ENCODE data around the gene EFHC1. TPM values are rescaled to one million over a fixed set of nuclear protein-coding genes. Genes with fewer than 3 reads are reported as not detected.
A peak's percentile ranks its signal among the peaks of the same experiment; 100 is the strongest.

Gene EFHC1
- total RNA-seq, 2 donors from 2014 or later = 3.4 to 4.1 TPM

DNA sequence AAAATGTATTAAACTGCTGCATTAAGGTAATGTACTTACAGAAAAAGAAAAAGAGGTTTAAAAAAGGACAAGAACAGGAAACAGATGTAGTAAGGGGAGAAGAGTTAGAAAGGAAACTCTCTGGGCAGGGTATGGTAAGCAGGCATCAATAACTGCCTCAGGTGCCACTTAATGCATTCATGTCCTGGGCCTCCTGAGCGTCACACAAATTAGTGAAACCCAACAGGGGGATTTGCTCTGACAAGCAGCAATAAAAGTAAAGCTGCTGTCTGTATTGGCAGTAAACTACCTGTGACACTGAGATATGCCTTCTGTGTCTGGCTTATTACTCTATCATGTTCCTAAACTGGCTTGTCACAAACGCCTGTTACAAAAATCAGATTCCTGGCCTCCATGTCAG, 1.5 kb upstream of the EFHC1 start:
- H3K27ac ChIP-seq = peak overlapping the region; percentile 84 to 90
- TF ChIP-seq, protein P1, sequence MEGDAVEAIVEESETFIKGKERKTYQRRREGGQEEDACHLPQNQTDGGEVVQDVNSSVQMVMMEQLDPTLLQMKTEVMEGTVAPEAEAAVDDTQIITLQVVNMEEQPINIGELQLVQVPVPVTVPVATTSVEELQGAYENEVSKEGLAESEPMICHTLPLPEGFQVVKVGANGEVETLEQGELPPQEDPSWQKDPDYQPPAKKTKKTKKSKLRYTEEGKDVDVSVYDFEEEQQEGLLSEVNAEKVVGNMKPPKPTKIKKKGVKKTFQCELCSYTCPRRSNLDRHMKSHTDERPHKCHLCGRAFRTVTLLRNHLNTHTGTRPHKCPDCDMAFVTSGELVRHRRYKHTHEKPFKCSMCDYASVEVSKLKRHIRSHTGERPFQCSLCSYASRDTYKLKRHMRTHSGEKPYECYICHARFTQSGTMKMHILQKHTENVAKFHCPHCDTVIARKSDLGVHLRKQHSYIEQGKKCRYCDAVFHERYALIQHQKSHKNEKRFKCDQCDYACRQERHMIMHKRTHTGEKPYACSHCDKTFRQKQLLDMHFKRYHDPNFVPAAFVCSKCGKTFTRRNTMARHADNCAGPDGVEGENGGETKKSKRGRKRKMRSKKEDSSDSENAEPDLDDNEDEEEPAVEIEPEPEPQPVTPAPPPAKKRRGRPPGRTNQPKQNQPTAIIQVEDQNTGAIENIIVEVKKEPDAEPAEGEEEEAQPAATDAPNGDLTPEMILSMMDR (IDR thresholded peaks at IDR 0.05) = no peak

DNA sequence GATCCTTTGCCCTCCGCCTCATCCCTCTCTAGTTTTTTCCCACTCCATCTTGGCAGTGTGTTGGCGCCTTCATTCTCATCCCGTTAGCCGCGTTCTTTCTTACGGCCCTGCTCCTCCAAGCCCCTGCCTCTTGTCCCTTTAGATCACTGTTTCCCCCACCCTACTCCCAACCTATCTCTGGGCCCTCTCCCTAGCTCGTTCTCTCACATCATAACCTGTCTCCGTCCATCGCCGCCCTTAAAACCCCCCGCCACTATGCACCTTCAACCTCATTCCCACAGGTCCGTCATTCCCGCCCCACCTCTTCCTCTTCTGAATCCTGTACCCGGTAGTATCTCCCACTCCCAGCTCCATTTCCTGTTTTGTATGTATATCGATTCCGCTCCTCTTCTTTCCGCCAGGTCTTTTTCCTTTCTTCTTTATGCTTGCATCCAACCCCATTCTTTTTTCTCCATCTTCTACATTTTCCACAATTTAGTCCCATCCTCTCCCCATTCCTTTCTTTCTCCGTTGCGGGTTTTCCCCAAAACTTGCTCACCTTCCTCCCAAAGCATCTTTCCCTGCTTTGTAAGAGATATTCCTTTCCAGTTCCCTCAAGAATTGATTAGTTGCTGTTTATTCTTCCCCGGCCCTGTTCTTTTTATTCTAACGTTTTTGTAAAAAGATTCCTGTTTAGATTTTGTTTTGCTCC, 671 bp downstream of the EFHC1 start:
- TF ChIP-seq, protein P1 (IDR thresholded peaks at IDR 0.05) = no peak
- H3K27me3 ChIP-seq = no peaks in the 10 kb centered on the region

More for the DNA sequence above, 1.5 kb upstream of the EFHC1 start:
- DNase-seq (ENCODE audit: low spot score) = no peak
- no peaks in the 10 kb centered on the region for H3K36me3 ChIP-seq
- no peaks in the 10 kb centered on the region for H3K27me3 ChIP-seq
- no peaks in the 10 kb centered on the region for H3K9me3 ChIP-seq
- H3K4me3 ChIP-seq = no peak overlapping the region
- H3K4me1 ChIP-seq = peaks cover 0 to 36% of the 10 kb centered on the region in 2 donors

DNA sequence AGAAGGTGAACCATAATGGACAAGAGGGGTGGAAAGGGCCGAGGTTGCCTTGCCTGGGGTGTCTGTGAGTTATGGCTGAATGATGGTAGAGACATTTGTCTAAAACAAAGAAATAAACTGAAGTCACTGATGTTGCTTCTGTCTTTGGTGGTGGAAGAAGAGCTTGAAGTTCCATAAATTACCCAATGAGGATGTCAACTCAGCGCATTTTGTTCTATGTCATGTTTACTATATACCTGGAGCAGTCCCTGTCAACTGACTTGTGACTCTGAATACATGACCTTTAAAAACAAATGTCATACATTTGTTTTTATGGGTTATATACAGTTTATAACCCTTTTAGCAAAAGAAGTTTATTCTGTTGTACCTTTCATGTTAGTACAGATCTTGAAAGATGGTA, 2.0 kb downstream of the EFHC1 start:
- Histone ChIP-seq H3K27ac (no peak overlapping the region), H3K27me3 (no peaks in the 10 kb centered on the region), H3K4me3 (no peak overlapping the region), H3K9me3 (no peaks in the 10 kb centered on the region), H3K36me3 (no peaks in the 10 kb centered on the region), H3K4me1 (peaks cover 0 to 31% of the 10 kb centered on the region in 2 donors)
- TF ChIP-seq, protein P1 (IDR thresholded peaks at IDR 0.05) = no peak
- no peak for DNase-seq (ENCODE audit: low spot score)

More for the DNA sequence above, 671 bp downstream of the EFHC1 start:
- Histone ChIP-seq H3K4me1 (peaks cover 0 to 36% of the 10 kb centered on the region in 2 donors), H3K36me3 (no peaks in the 10 kb centered on the region), H3K4me3 (peak overlapping the region; percentile 84), H3K9me3 (no peaks in the 10 kb centered on the region), H3K27ac (peak overlapping the region; percentile 84 to 90)
- DNase-seq (ENCODE audit: low spot score) = no peak

DNA sequence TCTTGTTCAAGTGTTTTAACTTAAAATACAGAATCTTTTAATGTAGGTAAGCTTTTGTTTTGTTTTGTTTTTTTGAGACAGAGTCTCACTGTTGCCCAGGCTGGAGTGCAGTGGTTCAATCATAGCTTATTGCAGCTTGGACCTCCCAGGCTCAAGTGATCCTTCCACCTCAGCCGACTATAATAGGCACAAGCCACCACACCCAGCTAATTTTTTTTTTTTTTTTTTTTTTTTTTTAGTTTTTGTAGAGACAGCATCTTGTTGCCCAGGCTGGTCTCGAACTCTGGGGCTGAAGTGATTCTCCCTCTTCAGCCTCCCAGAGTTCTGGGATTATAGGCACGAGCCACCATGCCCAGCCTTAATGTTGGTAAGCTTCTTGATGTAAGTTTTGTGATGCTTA, 3.3 kb downstream of the EFHC1 start:
- H3K27me3 ChIP-seq = no peaks in the 10 kb centered on the region
- no peaks in the 10 kb centered on the region for H3K36me3 ChIP-seq
- H3K4me1 ChIP-seq = peaks cover 0 to 20% of the 10 kb centered on the region in 2 donors
- H3K9me3 ChIP-seq = no peaks in the 10 kb centered on the region
- H3K4me3 ChIP-seq = no peak overlapping the region
- TF ChIP-seq, protein P1 (IDR thresholded peaks at IDR 0.05) = no peak
- peak overlapping the region; percentile 10 to 67 for H3K27ac ChIP-seq
- no peak for DNase-seq (ENCODE audit: low spot score)

DNA sequence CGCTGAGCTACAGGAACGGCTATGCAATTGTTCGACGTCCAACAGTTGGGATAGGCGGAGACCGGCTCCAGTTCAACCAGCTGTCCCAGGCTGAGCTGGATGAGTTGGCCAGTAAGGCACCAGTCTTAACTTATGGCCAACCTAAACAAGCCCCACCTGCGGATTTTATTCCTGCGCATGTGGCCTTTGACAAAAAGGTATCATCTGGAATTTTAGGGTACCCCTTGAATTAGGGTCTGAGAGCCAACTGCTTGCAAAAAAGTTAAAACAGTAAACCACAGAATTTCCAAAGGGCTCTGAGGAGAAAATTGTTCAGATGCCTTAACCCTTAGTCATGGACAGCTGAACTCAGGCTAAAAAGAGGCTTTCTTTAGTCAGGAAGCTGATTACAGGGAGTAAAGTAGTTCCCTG, 3.8 kb downstream of the EFHC1 start:
- Histone ChIP-seq H3K9me3 (no peaks in the 10 kb centered on the region), H3K27me3 (no peaks in the 10 kb centered on the region), H3K4me3 (no peak overlapping the region), H3K36me3 (no peaks in the 10 kb centered on the region), H3K4me1 (peaks cover 0 to 16% of the 10 kb centered on the region in 2 donors), H3K27ac (peak overlapping the region; percentile 10 to 67)
- TF ChIP-seq, protein P1 (IDR thresholded peaks at IDR 0.05) = no peak
- peak; percentile 61 for DNase-seq (ENCODE audit: low spot score)

Data from right atrium auricular region (tissue), 2 donors.